A549 (cell line): Measurements from ENCODE around the gene SSX5.

ENCODE experiments used
- CHD2 ChIP-seq: fragments of 150-350 bp; IDR thresholded peaks from 2 replicates; pipeline ENCODE4 v1.6.1; 2014; ENCODE audit warnings: low read length; ENCODE audit not compliant: partially characterized antibody
- CHD4 ChIP-seq: fragments of 200-600 bp; sonication (generic); IDR thresholded peaks from 2 replicates; pipeline ENCODE4 v1.6.1; 2016; ENCODE audit warnings: antibody characterized with exemption, mild to moderate bottlenecking, borderline replicate concordance
- CTCF ChIP-seq: fragments of >200 bp; sonication (Bioruptor Twin); formaldehyde crosslinking; IDR thresholded peaks from 3 replicates; pipeline ENCODE4 v1.5.1; 2016
- HEYL ChIP-seq: fragments of 250-450 bp; sonication (Bioruptor Pico); IDR thresholded peaks from 2 replicates; pipeline ENCODE4 v1.8.0; 2021; ENCODE audit warnings: mild to moderate bottlenecking, moderate library complexity
- JUN ChIP-seq, 2 experiments: fragments of >200 bp; sonication (Bioruptor Twin); formaldehyde crosslinking; IDR thresholded peaks; 2 replicates in 1 of 2; 3 replicates in 1 of 2; pipeline ENCODE4 v1.6.1; 2016 to 2017
- MAX ChIP-seq: IDR thresholded peaks from 2 replicates; pipeline ENCODE4 v1.6.1; 2012
- PHF8 ChIP-seq: fragments of 200-600 bp; sonication (generic); IDR thresholded peaks from 2 replicates; pipeline ENCODE4 v1.6.1; 2016; ENCODE audit warnings: low read depth, mild to moderate bottlenecking, antibody characterized with exemption, moderate library complexity, borderline replicate concordance
- RAD21 ChIP-seq, 2 experiments: fragments of >200 bp in 1 of 2; sonication (Bioruptor Twin) in 1 of 2; formaldehyde crosslinking in 1 of 2; IDR thresholded peaks in 1 of 2; conservative IDR thresholded peaks in 1 of 2; 2 replicates in 1 of 2; 3 replicates in 1 of 2; pipeline ENCODE4 v1.6.1; 2012 to 2018; ENCODE audit warnings: inconsistent platforms in 1 of 2
- RFX5 ChIP-seq: fragments of 450-650 bp; IDR thresholded peaks from 2 replicates; pipeline ENCODE4 v1.7.1; 2014; ENCODE audit warnings: antibody characterized with exemption, mild to moderate bottlenecking, moderate library complexity
- ZC3H11A ChIP-seq: fragments of 450-650 bp; IDR thresholded peaks from 2 replicates; pipeline ENCODE4 v1.6.1; 2014; ENCODE audit warnings: antibody characterized with exemption, mild to moderate bottlenecking

GRCh38 chrX:48156014-48156413, 40.6 kb downstream of the SSX5 start:
- TF ChIP-seq RFX5 (no peak), CTCF (no peak), CHD2 (no peak), ZC3H11A (no peak), PHF8 (no peak), CHD4 (no peak), MAX (no peak), RAD21 (conservative IDR thresholded peaks at IDR 0.05 in 1 of 2, IDR thresholded peaks at IDR 0.05 in 1 of 2) (no peak), HEYL (CRISPR knock-in tag) (no peak), JUN (IDR thresholded peaks at IDR 0.05) (no peak)
